GM12878 (cell line): ENCODE results near the gene PPP1R12A. TPM values are rescaled to one million over a fixed set of nuclear protein-coding genes. Genes with fewer than 3 reads are reported as not detected.

Experiments
- ATAC-seq: fragments of 200-7000 bp; cut with Tn5 transposase; 3 replicates; pipeline ENCODE4 v1.9.1; 2020; ENCODE audit warnings: mild to moderate bottlenecking, moderate library complexity
- BruUV-seq: library from RNA; stranded (reverse); fragments of 400-500 nt; replicated peaks from 2 replicates; lab custom pipeline; 2021; lab: Mats Ljungman, UMichigan
- CTCF ChIA-PET: fragments of 300-600 bp; sonication (Branson Sonifier 250); formaldehyde crosslinking; extraction: SDS; loops from one replicate; lab custom pipeline; 2021; ENCODE audit warnings: inconsistent platforms; lab: Yijun Ruan, JAX
- POLR2A ChIA-PET: fragments of 350-600 bp; formaldehyde crosslinking; extraction: SDS; loops from one replicate; lab custom pipeline; 2021; ENCODE audit warnings: inconsistent platforms; lab: Charles Lee
- RAD21 ChIA-PET: fragments of 300-600 bp; sonication (Branson Sonifier 250); formaldehyde crosslinking; loops from one replicate; lab custom pipeline; 2023; ENCODE audit warnings: antibody characterized with exemption; ENCODE audit not compliant: unreplicated experiment; lab: Charles Lee
- SMC1A ChIA-PET: fragments of 300-600 bp; sonication (Branson Sonifier 250); formaldehyde crosslinking; loops from one replicate; lab custom pipeline; 2023; ENCODE audit not compliant: unreplicated experiment, uncharacterized antibody; lab: Charles Lee
- DNase-seq: peaks from one replicate; pipeline ENCODE4 v3.0.0-alpha.2; 2011; ENCODE audit warnings: low read depth, low spot score
- FAIRE-seq: peaks from 3 replicates; lab custom pipeline; 2011; peaks lifted over from hg19 to GRCh38; lab: Jason Lieb, UNC
- H2AFZ ChIP-seq: 2 replicates; pipeline ENCODE4 v1.6.0; 2011; ENCODE audit warnings: low read depth, low read length, control low read depth; ENCODE audit not compliant: control insufficient read depth
- H3K27ac ChIP-seq: 2 replicates; pipeline ENCODE4 v1.5.1; 2011; ENCODE audit warnings: control low read depth; ENCODE audit not compliant: control insufficient read depth, insufficient read depth
- H3K27me3 ChIP-seq, 2 experiments: replicated peaks in 1 of 2; 2 replicates each; pipeline versions ENCODE4 v1.6.0 to v1.6.1; 2011; ENCODE audit warnings: low read length in 1 of 2; ENCODE audit not compliant: control insufficient read depth in 2 of 2, insufficient read depth in 2 of 2
- H3K36me3 ChIP-seq, 2 experiments: 2 replicates each; pipeline ENCODE4 v1.5.1; 2011; ENCODE audit warnings: low read length in 1 of 2; ENCODE audit not compliant: control insufficient read depth in 2 of 2, insufficient read depth in 2 of 2
- H3K4me1 ChIP-seq: 2 replicates; pipeline ENCODE4 v1.6.1; 2011; ENCODE audit warnings: mild to moderate bottlenecking, low read length, moderate library complexity, mixed read lengths; ENCODE audit not compliant: control insufficient read depth, insufficient read depth
- H3K4me2 ChIP-seq: 2 replicates; pipeline ENCODE4 v1.6.0; 2011; ENCODE audit warnings: control low read depth; ENCODE audit not compliant: control insufficient read depth, insufficient read depth
- H3K4me3 ChIP-seq: fragments of 200-600 bp; sonication (generic); 2 replicates; pipeline ENCODE4 v1.5.1; 2016
- H3K79me2 ChIP-seq: 2 replicates; pipeline ENCODE4 v1.6.0; 2011; ENCODE audit warnings: low read length; ENCODE audit not compliant: control insufficient read depth, insufficient read depth
- H3K9ac ChIP-seq: 2 replicates; pipeline ENCODE4 v1.8.0; 2011; ENCODE audit warnings: low read length, control low read depth, mixed read lengths; ENCODE audit not compliant: control insufficient read depth, insufficient read depth
- H3K9me3 ChIP-seq: replicated peaks from 3 replicates; pipeline ENCODE4 v1.5.1; 2011; ENCODE audit warnings: mild to moderate bottlenecking, low read length; ENCODE audit not compliant: control insufficient read depth, insufficient read depth
- H4K20me1 ChIP-seq: 2 replicates; pipeline ENCODE4 v1.6.0; 2011; ENCODE audit not compliant: control insufficient read depth, insufficient read depth
- E2F4 ChIP-seq: IDR thresholded peaks from 2 replicates; pipeline ENCODE4 v1.6.1; 2012; ENCODE audit warnings: low read depth, low read length, improper control_type of control experiment
- ETV6 ChIP-seq, 2 experiments: fragments of 450-650 bp in 1 of 2; IDR thresholded peaks in 1 of 2; conservative IDR thresholded peaks in 1 of 2; 2 replicates each; pipeline ENCODE4 v1.6.1; 2014; ENCODE audit warnings: antibody characterized with exemption in 1 of 2, borderline replicate concordance in 1 of 2, low read depth in 1 of 2, mild to moderate bottlenecking in 1 of 2, moderate library complexity in 1 of 2
- FOXK2 ChIP-seq: fragments of 450-650 bp; IDR thresholded peaks from 2 replicates; pipeline ENCODE4 v1.6.1; 2017; ENCODE audit warnings: mild to moderate bottlenecking, moderate library complexity
- IRF3 ChIP-seq: fragments of 450-650 bp; IDR thresholded peaks from 2 replicates; pipeline ENCODE4 v1.6.1; 2014; ENCODE audit warnings: mild to moderate bottlenecking
- MEF2A ChIP-seq: IDR thresholded peaks from 2 replicates; pipeline ENCODE4 v1.6.1; 2011; ENCODE audit warnings: low read depth, mild to moderate bottlenecking, low read length, moderate library complexity; ENCODE audit not compliant: insufficient read depth
- MTA2 ChIP-seq: fragments of 450-650 bp; IDR thresholded peaks from 2 replicates; pipeline ENCODE4 v1.6.1; 2016; ENCODE audit warnings: low read depth, mild to moderate bottlenecking, moderate library complexity
- MTA3 ChIP-seq: IDR thresholded peaks from 2 replicates; pipeline ENCODE4 v1.6.1; 2012; ENCODE audit warnings: low read length, inconsistent platforms, borderline replicate concordance
- NFYA ChIP-seq: IDR thresholded peaks from 2 replicates; pipeline ENCODE4 v1.6.1; 2011; ENCODE audit warnings: low read depth, mild to moderate bottlenecking, low read length, improper control_type of control experiment, borderline replicate concordance
- PAX5 ChIP-seq: IDR thresholded peaks from 2 replicates; pipeline ENCODE4 v1.6.1; 2011; ENCODE audit warnings: low read depth, low read length, borderline replicate concordance
- RELA ChIP-seq: fragments of 450-650 bp; IDR thresholded peaks from 2 replicates; pipeline ENCODE4 v1.8.0; 2014; ENCODE audit warnings: borderline replicate concordance; ENCODE audit not compliant: partially characterized antibody
- SIN3A ChIP-seq: IDR thresholded peaks from 2 replicates; pipeline ENCODE4 v1.6.1; 2012; ENCODE audit warnings: low read depth, low read length, improper control_type of control experiment
- SP1 ChIP-seq: IDR thresholded peaks from one replicate; pipeline ENCODE4 v1.6.1; 2011; ENCODE audit warnings: low read depth, low read length
- ZBTB4 ChIP-seq: fragments of 450-650 bp; formaldehyde crosslinking; IDR thresholded peaks from 2 replicates; pipeline ENCODE4 v1.4.0; 2022; ENCODE audit warnings: mild to moderate bottlenecking, moderate library complexity
- WGBS: methylation state at CpG from one replicate; pipeline ENCODE4 v1.1.6; 2016; ENCODE audit warnings: low lambda C conversion rate; ENCODE audit not compliant: insufficient replicate concordance, insufficient coverage; ENCODE audit errors: missing lambda C conversion rate; 5-methylcytosine and 5-hydroxymethylcytosine counted together
- in situ Hi-C: fragments of 300-500 bp; cut with MboI; formaldehyde crosslinking; loops from 9 replicates; pipeline ENCODE4 v1.14.3; 2018; ENCODE audit warnings: mixed read lengths
- intact Hi-C: fragments of 100-400 bp; cut with micrococcal nuclease; formaldehyde crosslinking; loops from one replicate; pipeline ENCODE4 v1.14.2; 2022; ENCODE audit not compliant: unreplicated experiment
- polyA plus RNA-seq, 11 experiments: library from polyadenylated mRNA; depleted of rRNA in 4 of 11; unstranded in 6 of 11; stranded (reverse) in 5 of 11; fragments of >200 nt; fragmentation: Nextera tagmentation in 4 of 11; fragmentation: Illumina TruSeq in 1 of 11; extraction: Ambion mirVana in 4 of 11; extraction: Trizol in 1 of 11; gene quantifications; 1 replicate in 1 of 11; 2 replicates in 10 of 11; pipeline versions ENCODE4 v1.2.1 to v1.2.3, GENCODE V29; 2011 to 2016; ENCODE audit warnings: inconsistent platforms in 2 of 11, missing spikeins in 2 of 11, low read depth in 1 of 11
- total RNA-seq, 4 experiments: library from RNA; depleted of rRNA in 3 of 4; stranded (reverse); fragments of >200 nt in 3 of 4; fragmentation: Illumina TruSeq in 1 of 4; extraction: Trizol in 1 of 4; gene quantifications; 2 replicates each; pipeline versions ENCODE4 v1.2.1 to v1.2.3, GENCODE V29; 2013 to 2021

PPP1R12A gene
- total and polyA plus RNA-seq, 10 of the 15 experiments (the other 5 are each of a cell fraction or from before 2014, with no cell fraction given), result 22.8 to 134 (median 51.4) TPM

GRCh38 chr12:79926951-79927350 is 7.9 kb downstream of the PPP1R12A start:
- WGBS, result 64% methylated on average over 3 of the region's 3 CpGs
- Histone ChIP-seq H2AFZ (no peak overlapping the region), H3K36me3 (no peaks in the 10 kb centered on the region; a peak in 1 of 4 replicates), H3K27ac (no peak overlapping the region), H3K27me3 (no peaks in the 10 kb centered on the region), H3K9me3 (no peaks in the 10 kb centered on the region; the same call in 2 of the 3 replicates), H3K79me2 (peaks cover 97% of the 10 kb centered on the region), H3K9ac (no peak overlapping the region), H3K4me1 (peaks cover 8% of the 10 kb centered on the region; the same call in 1 of the 2 replicates), H3K4me3 (no peak overlapping the region), H3K4me2 (no peak overlapping the region), H4K20me1 (no peaks in the 10 kb centered on the region)
- in situ Hi-C loops, result loop anchor here (10.0 kb wide), 1 partner anchor 242 kb away; no protein-coding TSS in a partner anchor
- intact Hi-C loops, result no loop called here
- BruUV-seq, result TSS peak; percentile 2
- ChIA-PET POLR2A (no interaction called here), SMC1A (interaction anchor here (0.5 to 2.4 kb wide), 4 partner anchors 11 to 154 kb away, joined by 3 to 6 read pairs (median 4); no protein-coding TSS in a partner anchor), RAD21 (interaction anchor here (0.7 kb wide), 1 partner anchor 98 kb away, joined by 3 read pairs; no protein-coding TSS in a partner anchor), CTCF (interaction anchor here (1.6 kb wide), 1 partner anchor 40 kb away, joined by 5 read pairs; no protein-coding TSS in a partner anchor)
- FAIRE-seq (no peak), DNase-seq (no peak), ATAC-seq (no peak)
- TF ChIP-seq FOXK2 (no peak), RELA (no peak), PAX5 (no peak), SP1 (no peak), IRF3 (no peak), SIN3A (no peak), MTA3 (no peak), MEF2A (no peak), NFYA (no peak), E2F4 (no peak), ETV6 (conservative IDR thresholded peaks at IDR 0.05 in 1 of 2, IDR thresholded peaks at IDR 0.05 in 1 of 2; ENCODE audit: borderline replicate concordance in 1 of 2, low read depth in 1 of 2) (no peak), MTA2 (no peak), ZBTB4 (CRISPR knock-in tag) (no peak)
